ENCODE measurements around the gene FOXO3B.
"Not testable (repeated sequence)": the region's sequence is repeated elsewhere in the genome, so short reads cannot be mapped to it uniquely, and the experiment has no call there.

Gene FOXO3B
- total RNA-seq, result 19.9 reads per million, percentile 46 among the genes with 10 or more reads in this experiment

- peak; percentile 71 for DNase-seq
Measured at GRCh38 chr17:18681767-18682571, at the start of gene FOXO3B. TSS of gene FOXO3B (minus strand) at chr17:18682314. CDS start at chr17:18681651, 663 bp downstream.

- not testable (repeated sequence) for DNase-seq
Measured at GRCh38 chr17:18723509-18723908, 41.4 kb upstream of the FOXO3B start.

GRCh38 chr17:18722612-18723011 is 40.5 kb upstream of the FOXO3B start:
- not testable (repeated sequence) for DNase-seq

GRCh38 chr17:18721775-18722547 is 39.8 kb upstream of the FOXO3B start:
- DNase-seq, result not testable (repeated sequence)

- not testable (repeated sequence) for DNase-seq
Measured at GRCh38 chr17:18719428-18720110, 37.5 kb upstream of the FOXO3B start.

GRCh38 chr17:18718643-18719427 is 36.7 kb upstream of the FOXO3B start:
- DNase-seq, result not testable (repeated sequence)

- DNase-seq, result peak; percentile 49
Measured at GRCh38 chr17:18712354-18712999, 30.4 kb upstream of the FOXO3B start.

GRCh38 chr17:18708215-18708614 is 26.1 kb upstream of the FOXO3B start:
- not testable (repeated sequence) for DNase-seq

- DNase-seq, result not testable (repeated sequence)
Measured at GRCh38 chr17:18705955-18706354, 23.8 kb upstream of the FOXO3B start.

- DNase-seq, result not testable (repeated sequence)
Measured at GRCh38 chr17:18698473-18699103, 16.5 kb upstream of the FOXO3B start.

- DNase-seq, result not testable (repeated sequence)
Measured at GRCh38 chr17:18695143-18695542, 13.0 kb upstream of the FOXO3B start.

GRCh38 chr17:18682668-18683067 is 554 bp upstream of the FOXO3B start:
- not testable (repeated sequence) for DNase-seq

- not testable (repeated sequence) for DNase-seq
Measured at GRCh38 chr17:18677381-18677780, 4.7 kb downstream of the FOXO3B start.

GRCh38 chr17:18676928-18677327 is 5.2 kb downstream of the FOXO3B start:
- DNase-seq, result not testable (repeated sequence)

GRCh38 chr17:18672395-18673227 is 9.5 kb downstream of the FOXO3B start:
- not testable (repeated sequence) for DNase-seq

GRCh38 chr17:18668625-18669024 is 13.5 kb downstream of the FOXO3B start:
- not testable (repeated sequence) for DNase-seq

GRCh38 chr17:18667535-18667934 is 14.6 kb downstream of the FOXO3B start:
- DNase-seq, result not testable (repeated sequence)

GRCh38 chr17:18666326-18666725 is 15.8 kb downstream of the FOXO3B start:
- DNase-seq, result not testable (repeated sequence)

- not testable (repeated sequence) for DNase-seq
Measured at GRCh38 chr17:18661924-18662624, 20.0 kb downstream of the FOXO3B start.
